Activated naive CD4-positive, alpha-beta T cell (primary cell): ENCODE data around the gene TASP1.

Experiments
- DNase-seq, 4 experiments: peaks; one replicate each; lab custom pipeline; 2025; lab: John Stamatoyannopoulos, UW

Gene TASP1

GRCh38 chr20:13344671-13345070 is 294.1 kb downstream of the TASP1 start:
- no peak for DNase-seq

- DNase-seq, result no peak
Observed at GRCh38 chr20:13342469-13343242, 296.1 kb downstream of the TASP1 start.

GRCh38 chr20:13341737-13342393 is 296.9 kb downstream of the TASP1 start:
- no peak for DNase-seq

- no peak for DNase-seq
Observed at GRCh38 chr20:13340088-13340487, 298.6 kb downstream of the TASP1 start.
